ENCODE results near the gene LARP1.

Gene LARP1

GRCh38 chr5:154761046-154761736 lies 6.0 kb downstream of the LARP1 start:
- no peak for DNase-seq (ENCODE audit: low read depth, low spot score)

- no peak for DNase-seq (ENCODE audit: low read depth, low spot score)
Measured at GRCh38 chr5:154762261-154762660, 7.1 kb downstream of the LARP1 start.

DNA sequence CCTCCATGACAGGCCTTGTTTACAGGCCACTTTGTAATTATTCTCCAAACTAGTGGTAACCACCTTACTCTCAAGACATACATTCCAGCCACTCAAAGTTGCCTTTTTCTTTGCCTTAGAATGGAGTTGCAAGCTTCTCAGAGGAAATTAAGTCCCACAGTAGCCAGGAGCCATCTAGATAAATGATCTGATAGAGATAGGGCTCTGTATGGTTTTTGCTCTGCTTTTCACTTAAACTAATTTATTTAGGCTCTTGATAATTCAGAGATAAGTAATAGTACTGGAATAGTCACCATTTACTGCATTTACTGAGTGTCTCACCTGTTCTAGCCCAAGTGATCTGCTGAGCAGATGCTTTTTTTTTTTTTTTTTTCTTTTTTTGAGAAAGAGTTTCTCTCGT lies 7.5 kb downstream of the LARP1 start:
- no peak for DNase-seq (ENCODE audit: low read depth, low spot score)

GRCh38 chr5:154764967-154765366 lies 9.8 kb downstream of the LARP1 start:
- DNase-seq (ENCODE audit: low read depth, low spot score), result no peak

DNA sequence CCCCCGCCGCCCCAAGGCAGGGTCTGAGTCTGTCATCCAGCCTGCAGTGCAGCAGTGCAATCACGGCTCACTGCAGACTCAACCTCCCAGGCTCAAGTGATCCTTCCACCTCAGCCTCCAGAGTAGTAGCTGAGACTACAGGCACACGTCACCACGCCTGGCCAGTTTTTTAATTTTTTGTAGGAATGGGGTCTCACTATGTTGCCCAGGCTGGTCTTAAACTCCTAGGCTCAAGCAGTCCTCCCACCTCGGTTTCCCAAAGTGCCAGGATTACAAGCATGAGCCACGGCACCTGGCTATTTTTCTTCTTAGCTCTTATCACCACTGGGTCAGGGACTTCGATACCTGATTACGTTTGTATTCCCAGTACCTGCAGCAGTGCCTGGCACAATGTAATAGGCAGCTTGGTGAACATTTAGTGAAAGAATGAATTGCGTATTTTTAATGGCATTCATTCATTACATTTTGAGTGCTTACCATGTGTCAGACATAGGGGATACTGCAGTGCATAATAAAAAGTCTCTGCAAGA lies 10.3 kb downstream of the LARP1 start:
- DNase-seq (ENCODE audit: low read depth, low spot score), result no peak

DNA sequence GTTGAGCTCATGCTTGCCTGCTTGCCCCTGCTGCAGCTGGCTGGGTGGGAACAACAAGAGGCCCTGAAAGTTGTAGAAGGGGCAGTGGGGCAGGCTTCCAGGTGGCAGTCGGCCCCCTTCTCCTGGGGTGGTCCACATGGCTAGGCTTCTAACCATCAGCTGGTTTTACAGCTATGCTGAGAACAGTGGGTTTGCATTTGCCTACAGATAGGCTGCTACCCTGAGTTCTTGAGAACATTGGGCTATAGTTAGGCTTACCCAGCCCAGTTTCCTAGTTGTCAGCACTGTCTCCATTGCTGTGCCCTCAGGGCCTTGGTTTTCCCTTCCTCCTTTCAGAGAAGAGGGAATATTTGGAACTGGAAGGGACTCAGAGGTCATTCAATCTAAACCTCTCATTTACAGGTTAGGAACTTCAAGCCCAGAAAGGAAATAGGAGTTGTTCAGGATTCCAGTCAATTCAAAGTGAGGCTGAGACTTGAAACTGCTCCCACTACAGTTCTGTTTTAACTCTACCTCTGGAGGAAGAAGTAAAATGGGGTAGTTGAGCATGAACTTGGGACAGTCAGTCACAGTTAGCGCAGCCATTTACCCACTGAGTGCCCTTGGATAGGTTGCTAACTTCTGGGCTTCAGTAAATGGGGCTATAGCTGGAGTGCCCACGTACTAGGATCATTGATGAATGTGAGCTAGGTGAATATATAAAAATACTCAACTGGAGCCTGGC lies 11.5 kb downstream of the LARP1 start:
- DNase-seq (ENCODE audit: low read depth, low spot score), result no peak

GRCh38 chr5:154767576-154767975 lies 12.4 kb downstream of the LARP1 start:
- no peak for DNase-seq (ENCODE audit: low read depth, low spot score)

DNA sequence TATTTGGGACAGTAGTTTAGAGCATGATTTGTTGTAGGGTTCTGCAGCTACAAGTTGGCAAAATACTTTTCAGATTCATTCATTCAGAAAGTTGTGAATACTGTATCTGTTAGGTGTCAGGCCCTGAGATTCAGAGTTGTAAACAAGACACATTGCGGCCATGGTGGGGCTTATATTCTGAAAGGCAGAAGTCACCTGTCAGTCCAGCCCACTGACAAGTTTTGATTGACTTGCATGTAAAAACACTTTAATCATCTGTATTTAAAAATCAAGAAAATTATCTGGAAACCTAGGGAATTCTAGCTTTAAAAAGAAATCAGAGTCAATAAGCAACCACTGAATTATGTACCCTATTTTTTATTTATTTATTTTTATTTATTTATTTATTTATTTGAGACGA lies 13.0 kb downstream of the LARP1 start:
- no peak for DNase-seq (ENCODE audit: low read depth, low spot score)

GRCh38 chr5:154770111-154770510 lies 14.9 kb downstream of the LARP1 start:
- no peak for DNase-seq (ENCODE audit: low read depth, low spot score)

- no peak for DNase-seq (ENCODE audit: low read depth, low spot score)
Measured at GRCh38 chr5:154771383-154771901, 16.3 kb downstream of the LARP1 start.

DNA sequence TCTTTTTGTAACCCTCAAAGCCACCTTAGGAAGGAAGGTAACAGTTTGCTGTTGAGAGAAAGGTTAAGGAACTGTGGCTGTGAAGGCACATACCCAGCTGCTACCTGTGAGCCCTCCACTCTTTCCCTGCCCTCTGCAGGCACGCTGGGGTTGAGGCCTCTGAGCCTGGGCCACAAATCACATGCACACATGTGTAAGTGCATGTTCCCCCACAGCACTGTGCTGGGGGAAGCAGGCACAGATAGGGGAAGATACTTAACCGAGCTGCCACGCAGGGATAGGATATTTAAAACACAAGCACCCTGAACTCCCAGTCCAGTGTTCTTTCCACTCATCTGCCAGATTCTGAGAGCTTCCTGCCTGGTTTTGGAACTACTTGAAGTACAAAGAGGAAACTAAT lies 18.1 kb downstream of the LARP1 start:
- DNase-seq (ENCODE audit: low read depth, low spot score), result no peak

GRCh38 chr5:154776167-154776566 lies 21.0 kb downstream of the LARP1 start:
- no peak for DNase-seq (ENCODE audit: low read depth, low spot score)

GRCh38 chr5:154778534-154778933 lies 23.4 kb downstream of the LARP1 start:
- DNase-seq (ENCODE audit: low read depth, low spot score), result no peak

DNA sequence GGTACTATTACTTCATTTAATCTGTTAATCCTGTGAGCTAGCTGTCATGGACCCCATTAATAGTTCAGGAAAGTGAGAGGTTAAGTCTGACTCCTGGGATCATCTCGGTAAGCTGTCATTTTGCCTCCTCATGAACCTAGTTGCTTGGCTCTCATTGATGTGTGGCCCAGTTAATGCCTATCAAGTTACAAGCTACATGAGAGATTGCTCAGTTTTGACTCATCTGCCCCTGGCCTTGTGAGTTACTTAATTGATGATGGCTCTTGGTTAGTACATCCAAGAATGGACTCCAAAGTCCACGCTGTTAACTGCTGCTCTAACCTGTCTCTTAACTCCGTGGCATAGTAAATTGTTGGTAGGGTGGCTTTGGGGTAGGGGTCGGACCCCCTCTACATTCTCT lies 23.9 kb downstream of the LARP1 start:
- DNase-seq (ENCODE audit: low read depth, low spot score), result no peak

DNA sequence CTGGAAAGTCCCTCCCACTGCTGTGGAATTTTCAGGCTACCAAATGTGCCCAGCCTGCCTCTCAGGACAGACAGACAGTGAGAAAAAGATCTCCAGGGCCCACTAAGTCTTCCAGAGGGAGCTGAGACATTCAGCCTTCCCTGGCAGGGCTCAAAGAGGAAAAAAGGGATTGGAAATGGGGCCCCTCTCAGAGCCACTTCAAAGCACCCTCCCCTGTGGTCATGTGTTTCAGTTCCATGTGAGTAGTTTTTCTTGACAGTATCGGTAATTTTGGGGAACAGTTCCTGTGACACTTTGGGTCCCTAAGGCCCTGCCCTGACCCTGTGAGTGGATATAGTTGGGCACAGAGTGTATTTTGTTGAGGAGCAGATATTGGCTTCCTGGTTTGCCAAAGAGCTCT lies 25.0 kb downstream of the LARP1 start:
- DNase-seq (ENCODE audit: low read depth, low spot score), result no peak

- DNase-seq (ENCODE audit: low read depth, low spot score), result no peak
Measured at GRCh38 chr5:154782326-154782725, 27.1 kb downstream of the LARP1 start.

DNA sequence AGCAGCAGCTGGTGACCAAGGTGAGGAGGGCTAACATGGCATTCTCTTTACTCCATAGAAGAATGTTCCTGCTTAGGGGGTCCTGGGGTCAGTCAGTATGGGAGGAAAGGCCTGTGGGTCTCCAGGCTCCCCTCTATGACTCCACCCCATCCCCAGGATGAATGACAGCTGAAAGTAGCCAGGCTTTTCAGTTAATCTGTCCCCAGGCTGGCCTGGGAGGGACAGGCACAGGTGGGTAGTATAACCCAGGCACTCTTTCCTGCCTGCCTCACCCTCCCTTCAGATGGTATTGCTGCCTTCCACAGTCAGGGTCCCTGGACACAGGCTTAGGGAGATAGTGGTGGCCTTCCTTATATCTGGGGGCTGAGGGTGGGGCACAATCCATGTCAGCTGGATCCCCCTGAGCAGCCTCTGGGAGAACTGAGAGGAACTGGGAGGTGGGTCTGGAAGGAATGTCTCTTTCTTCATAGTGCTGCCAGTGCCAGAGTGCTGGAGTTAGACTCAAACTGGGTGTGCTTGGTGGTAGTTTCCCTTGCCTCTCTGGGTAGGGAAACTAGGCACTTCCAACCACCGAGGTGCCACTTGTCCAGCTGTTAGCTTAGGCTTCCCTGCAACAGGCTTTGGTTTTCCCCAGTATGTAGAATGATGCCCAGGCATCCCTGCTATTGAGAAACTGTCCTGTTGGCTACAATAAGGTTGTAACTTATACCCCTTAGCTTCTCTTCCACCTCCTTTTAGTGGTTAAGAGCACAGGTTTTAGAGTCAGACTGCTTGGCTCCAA lies 27.8 kb downstream of the LARP1 start:
- DNase-seq (ENCODE audit: low read depth, low spot score), result no peak

GRCh38 chr5:154783774-154784460 lies 28.7 kb downstream of the LARP1 start:
- DNase-seq (ENCODE audit: low read depth, low spot score), result no peak

DNA sequence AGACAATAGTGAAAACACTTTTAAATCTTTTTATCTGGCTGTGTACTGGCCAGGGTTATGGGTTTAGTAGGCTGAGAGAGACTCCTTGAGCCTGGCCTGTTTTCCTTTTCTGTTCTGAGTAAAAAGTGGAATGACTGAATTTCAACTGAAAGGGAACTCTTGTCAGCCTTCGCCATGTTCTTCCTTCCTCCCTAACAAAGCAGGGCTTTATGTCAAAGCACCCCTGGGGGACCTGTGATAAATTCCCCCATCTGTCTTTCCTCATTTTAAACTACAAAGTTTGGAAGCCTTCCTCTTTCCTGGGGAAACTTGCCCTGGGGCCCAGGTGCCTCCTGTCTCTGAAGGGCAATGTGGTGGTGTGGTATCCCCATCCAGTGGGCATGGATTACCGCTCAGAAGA lies 29.7 kb downstream of the LARP1 start:
- DNase-seq (ENCODE audit: low read depth, low spot score), result no peak

DNA sequence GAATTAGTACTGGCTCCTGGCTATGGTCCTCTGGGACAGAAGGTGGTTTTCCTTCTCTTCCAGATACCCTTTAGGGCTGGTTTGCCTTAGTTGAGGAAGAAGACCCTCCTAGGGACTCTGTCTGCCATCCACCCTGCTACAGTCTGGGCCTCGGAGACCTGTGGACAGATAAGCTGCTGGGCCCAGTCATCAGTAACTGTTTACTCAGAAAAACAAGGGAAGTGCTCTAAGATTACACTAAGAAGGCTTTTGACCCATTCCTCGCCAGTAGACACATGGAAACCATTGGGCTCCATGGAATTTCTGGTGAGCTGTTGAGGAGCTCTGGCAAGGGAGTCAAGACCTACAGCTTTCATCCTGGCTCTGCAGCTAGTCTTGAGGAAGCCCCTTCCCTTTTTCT lies 31.2 kb downstream of the LARP1 start:
- no peak for DNase-seq (ENCODE audit: low read depth, low spot score)

DNA sequence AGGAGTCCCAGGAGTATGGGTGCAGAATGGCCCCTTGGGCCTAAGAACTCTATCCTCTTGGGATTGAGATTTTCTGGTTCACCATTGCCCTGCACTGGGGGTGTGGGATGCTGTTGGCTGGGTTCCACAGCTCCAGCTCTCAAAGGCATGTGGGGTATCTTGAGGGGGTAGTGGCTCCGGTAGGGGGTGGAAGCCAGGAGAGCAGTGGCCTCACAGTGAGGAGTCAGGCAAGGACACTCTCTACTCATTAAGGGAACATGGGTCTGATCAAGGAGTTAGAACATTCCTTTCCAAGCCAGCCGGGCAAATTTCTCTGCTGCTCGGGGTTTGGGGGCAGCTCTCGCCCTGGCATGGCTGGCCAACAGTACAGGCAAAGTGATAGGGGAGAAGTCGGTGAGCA lies 33.0 kb downstream of the LARP1 start:
- no peak for DNase-seq (ENCODE audit: low read depth, low spot score)

DNA sequence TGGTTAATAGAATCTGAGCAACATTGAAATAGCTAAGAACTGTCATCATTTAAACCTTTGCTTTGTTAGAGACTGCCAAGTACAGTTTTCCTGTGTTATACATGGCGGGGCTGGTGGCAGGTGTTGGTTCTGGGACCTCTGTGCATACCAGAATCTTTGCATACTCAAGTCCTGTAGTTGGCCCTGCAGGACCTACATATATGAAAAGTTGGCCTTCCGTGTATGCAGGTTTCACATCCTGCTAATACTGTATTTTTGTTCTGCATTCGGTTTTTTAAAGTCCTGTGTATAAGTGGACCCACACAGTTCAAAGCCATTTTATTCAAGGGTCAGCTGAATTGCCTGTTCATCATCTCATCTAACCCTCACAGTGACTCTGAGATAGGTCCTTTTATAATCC lies 36.4 kb downstream of the LARP1 start:
- no peak for DNase-seq (ENCODE audit: low read depth, low spot score)
